A673 (cell line): ENCODE measurements around the gene PLEKHH2. TPM values are rescaled to one million over a fixed set of nuclear protein-coding genes. Genes with fewer than 3 reads are reported as not detected.

Experiments used
- BruUV-seq: library from RNA; stranded (reverse); fragments of 400-500 nt; replicated peaks from 2 replicates; lab custom pipeline; 2021; lab: Mats Ljungman, UMichigan
- CTCF ChIA-PET: fragments of 300-600 bp; sonication (Branson Sonifier 250); formaldehyde crosslinking; loops from one replicate; lab custom pipeline; 2022; ENCODE audit warnings: antibody characterized with exemption; lab: Charles Lee
- POLR2A ChIA-PET: fragments of 300-600 bp; sonication (Branson Sonifier 250); formaldehyde crosslinking; loops from one replicate; lab custom pipeline; 2022; ENCODE audit warnings: antibody characterized with exemption; ENCODE audit not compliant: low non-redundant PET; lab: Charles Lee
- DNase-seq: peaks from one replicate; pipeline ENCODE4 v3.0.0-alpha.2; 2015; ENCODE audit warnings: low spot score
- H3K27ac ChIP-seq: fragments of 200-600 bp; sonication (generic); 2 replicates; pipeline ENCODE4 v1.5.1; 2016; ENCODE audit warnings: mixed run types, low read depth, mild to moderate bottlenecking, mixed read lengths, antibody characterized with exemption, low read length; ENCODE audit not compliant: poor library complexity, severe bottlenecking
- H3K27me3 ChIP-seq: fragments of 200-600 bp; sonication (generic); replicated peaks from 2 replicates; pipeline ENCODE4 v1.6.1; 2017; ENCODE audit warnings: mixed run types, low read depth, mild to moderate bottlenecking, mixed read lengths, antibody characterized with exemption, low read length; ENCODE audit not compliant: insufficient read depth, poor library complexity
- H3K36me3 ChIP-seq: fragments of 200-600 bp; sonication (generic); 2 replicates; pipeline ENCODE4 v1.6.1; 2016; ENCODE audit warnings: mixed run types, mild to moderate bottlenecking, mixed read lengths, antibody characterized with exemption, low read length; ENCODE audit not compliant: insufficient read depth, poor library complexity, severe bottlenecking
- H3K4me1 ChIP-seq: fragments of 200-600 bp; sonication (generic); 2 replicates; pipeline ENCODE4 v1.6.1; 2017; ENCODE audit warnings: mixed run types, mild to moderate bottlenecking, mixed read lengths, antibody characterized with exemption, low read length; ENCODE audit not compliant: insufficient read depth, poor library complexity, severe bottlenecking
- H3K4me3 ChIP-seq: fragments of 200-600 bp; sonication (generic); 2 replicates; pipeline ENCODE4 v1.5.1; 2016; ENCODE audit warnings: low read depth, mixed run types, mild to moderate bottlenecking, mixed read lengths, low read length; ENCODE audit not compliant: poor library complexity, severe bottlenecking
- H3K9me3 ChIP-seq: fragments of 200-600 bp; sonication (generic); 2 replicates; pipeline ENCODE4 v1.6.1; 2016; ENCODE audit warnings: mixed run types, low read depth, mild to moderate bottlenecking, mixed read lengths, antibody characterized with exemption, low read length; ENCODE audit not compliant: poor library complexity, severe bottlenecking
- CTCF ChIP-seq: fragments of 300-800, 200-600 bp; sonication (generic); conservative IDR thresholded peaks from 2 replicates; pipeline ENCODE4 v1.5.1; 2017; ENCODE audit warnings: low read depth, mild to moderate bottlenecking, antibody characterized with exemption, low read length, moderate library complexity, mixed read lengths
- EZH2 ChIP-seq: fragments of 200-600 bp; sonication (generic); IDR thresholded peaks from 2 replicates; pipeline ENCODE4 v1.6.1; 2017; ENCODE audit warnings: borderline replicate concordance, low read depth, mild to moderate bottlenecking, mixed read lengths, antibody characterized with exemption, low read length; ENCODE audit not compliant: poor library complexity, severe bottlenecking
- intact Hi-C: fragments of 100-400 bp; cut with micrococcal nuclease; formaldehyde crosslinking; loops from one replicate; pipeline ENCODE4 v1.10.0; 2022; ENCODE audit not compliant: unreplicated experiment
- total RNA-seq: library from RNA; stranded (reverse); gene quantifications from 2 replicates; pipeline ENCODE4 v1.2.3, GENCODE V29; 2021

The PLEKHH2 gene
- total RNA-seq, 1 experiment from 2014 or later = 2.2 TPM

- Histone ChIP-seq H3K27me3 (no peaks in the 10 kb centered on the region), H3K4me1 (no peaks in the 10 kb centered on the region), H3K27ac (no peak overlapping the region), H3K4me3 (no peak overlapping the region), H3K36me3 (no peaks in the 10 kb centered on the region), H3K9me3 (no peaks in the 10 kb centered on the region)
- intact Hi-C loops = no loop called here
- no peak for DNase-seq
- no TSS peak for BruUV-seq
- TF ChIP-seq EZH2 (no peak), CTCF (no peak)
- ChIA-PET POLR2A (no interaction called here), CTCF (no interaction called here)
Measured at GRCh38 chr2:43648994-43649701, 12.1 kb downstream of the PLEKHH2 start.

GRCh38 chr2:43653506-43653905 is 16.4 kb downstream of the PLEKHH2 start:
- TF ChIP-seq EZH2 (no peak), CTCF (no peak)
- POLR2A ChIA-PET = no interaction called here
- intact Hi-C loops = no loop called here
- Histone ChIP-seq H3K36me3 (no peaks in the 10 kb centered on the region), H3K9me3 (no peaks in the 10 kb centered on the region), H3K4me3 (no peak overlapping the region), H3K27ac (no peak overlapping the region), H3K27me3 (no peaks in the 10 kb centered on the region), H3K4me1 (no peaks in the 10 kb centered on the region)
- no TSS peak for BruUV-seq
- CTCF ChIA-PET = no interaction called here
- DNase-seq = no peak

- Histone ChIP-seq H3K36me3 (no peaks in the 10 kb centered on the region), H3K9me3 (no peaks in the 10 kb centered on the region), H3K4me1 (no peaks in the 10 kb centered on the region), H3K4me3 (no peak overlapping the region), H3K27me3 (no peaks in the 10 kb centered on the region), H3K27ac (no peak overlapping the region)
- POLR2A ChIA-PET = no interaction called here
- CTCF ChIA-PET = no interaction called here
- no peak for DNase-seq
- intact Hi-C loops = no loop called here
- no TSS peak for BruUV-seq
- TF ChIP-seq EZH2 = no peak
- TF ChIP-seq CTCF = no peak
Measured at GRCh38 chr2:43657241-43657640, 20.2 kb downstream of the PLEKHH2 start.
